ENCODE measurements around the gene TANGO6. TPM values are rescaled to one million over a fixed set of nuclear protein-coding genes. Genes with fewer than 3 reads are reported as not detected.

The TANGO6 gene
- total and polyA plus RNA-seq, 7 donors, result 5.3 to 16.2 (median 12.5) TPM

DNA sequence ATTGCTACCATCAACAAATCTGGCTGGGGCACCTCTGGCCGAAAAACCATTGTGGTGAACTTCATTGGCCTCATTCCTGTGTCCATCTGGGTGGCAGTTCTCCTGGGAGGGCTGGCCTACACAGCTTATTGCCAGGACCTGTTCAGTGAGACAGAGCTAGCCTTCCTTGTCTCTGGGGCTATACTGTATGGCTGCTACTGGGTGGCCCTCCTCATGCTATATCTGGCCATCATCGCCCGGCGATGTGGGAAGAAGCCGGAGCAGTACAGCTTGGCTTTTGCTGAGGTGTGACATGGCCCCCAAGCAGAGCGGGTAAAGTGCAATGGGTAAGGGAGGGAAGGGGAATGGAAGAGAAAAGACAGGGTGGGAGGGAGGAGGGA lies 271.6 kb downstream of the TANGO6 start:
- intact Hi-C loops (cut with DNase I), result loop anchor here (10.0 kb wide), 2 partner anchors 110 to 120 kb away; no protein-coding TSS in a partner anchor
- H3K36me3 ChIP-seq (ENCODE audit: insufficient read depth in 1 of 2, low read depth in 1 of 2), result peaks cover 0 to 68% of the 10 kb centered on the region in 2 donors
- H3K27me3 ChIP-seq (ENCODE audit: insufficient read depth in 3 of 3, low read length in 2 of 3), result no peaks in the 10 kb centered on the region
- peaks cover 3% of the 10 kb centered on the region for H3K4me1 ChIP-seq
- H3K4me3 ChIP-seq, result no peak overlapping the region
- no peak for ATAC-seq
- DNase-seq, result no peak
- no peak overlapping the region for H3K27ac ChIP-seq
- H3K9me3 ChIP-seq, result no peaks in the 10 kb centered on the region
- TF ChIP-seq, protein P1, sequence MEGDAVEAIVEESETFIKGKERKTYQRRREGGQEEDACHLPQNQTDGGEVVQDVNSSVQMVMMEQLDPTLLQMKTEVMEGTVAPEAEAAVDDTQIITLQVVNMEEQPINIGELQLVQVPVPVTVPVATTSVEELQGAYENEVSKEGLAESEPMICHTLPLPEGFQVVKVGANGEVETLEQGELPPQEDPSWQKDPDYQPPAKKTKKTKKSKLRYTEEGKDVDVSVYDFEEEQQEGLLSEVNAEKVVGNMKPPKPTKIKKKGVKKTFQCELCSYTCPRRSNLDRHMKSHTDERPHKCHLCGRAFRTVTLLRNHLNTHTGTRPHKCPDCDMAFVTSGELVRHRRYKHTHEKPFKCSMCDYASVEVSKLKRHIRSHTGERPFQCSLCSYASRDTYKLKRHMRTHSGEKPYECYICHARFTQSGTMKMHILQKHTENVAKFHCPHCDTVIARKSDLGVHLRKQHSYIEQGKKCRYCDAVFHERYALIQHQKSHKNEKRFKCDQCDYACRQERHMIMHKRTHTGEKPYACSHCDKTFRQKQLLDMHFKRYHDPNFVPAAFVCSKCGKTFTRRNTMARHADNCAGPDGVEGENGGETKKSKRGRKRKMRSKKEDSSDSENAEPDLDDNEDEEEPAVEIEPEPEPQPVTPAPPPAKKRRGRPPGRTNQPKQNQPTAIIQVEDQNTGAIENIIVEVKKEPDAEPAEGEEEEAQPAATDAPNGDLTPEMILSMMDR (IDR thresholded peaks at IDR 0.05), result no peak
- WGBS, 3 donors, result 95 to 99% (median 96%) methylated on average over 6 of the region's 6 CpGs

DNA sequence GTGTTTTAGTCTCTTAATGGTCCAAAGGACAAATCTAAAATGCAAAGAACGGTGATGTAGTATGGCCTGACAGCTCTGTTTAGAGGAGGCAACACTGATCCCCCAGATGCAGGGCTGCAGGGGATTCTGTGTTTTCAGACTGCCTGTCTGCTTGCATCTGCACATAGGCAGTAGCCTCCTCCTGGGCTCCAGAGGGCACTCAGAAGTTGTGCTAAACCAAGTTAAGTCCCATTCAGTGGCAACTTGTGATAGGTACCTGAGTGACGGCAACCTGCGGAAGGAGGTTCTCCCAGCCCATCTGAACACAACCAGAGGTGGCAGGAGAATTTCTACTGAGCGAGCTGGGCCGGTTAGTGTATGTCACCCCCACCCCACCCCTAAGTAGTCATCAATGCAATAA lies 272.0 kb downstream of the TANGO6 start:
- Histone ChIP-seq H3K27ac (no peak overlapping the region), H3K9me3 (no peaks in the 10 kb centered on the region), H3K4me3 (no peak overlapping the region), H3K36me3 (ENCODE audit: insufficient read depth in 1 of 2, low read depth in 1 of 2) (peaks cover 0 to 68% of the 10 kb centered on the region in 2 donors), H3K4me1 (peaks cover 3% of the 10 kb centered on the region), H3K27me3 (ENCODE audit: insufficient read depth in 3 of 3, low read length in 2 of 3) (no peaks in the 10 kb centered on the region)
- DNase-seq (no peak), ATAC-seq (no peak)
- WGBS, 3 donors, result 90 to 99% (median 98%) methylated on average over 5 of the region's 5 CpGs
- TF ChIP-seq, protein P1 (IDR thresholded peaks at IDR 0.05), result no peak
- intact Hi-C loops (cut with DNase I), result loop anchor here (10.0 kb wide), 2 partner anchors 111 to 121 kb away; no protein-coding TSS in a partner anchor

GRCh38 chr16:69115837-69116236 lies 272.5 kb downstream of the TANGO6 start:
- Histone ChIP-seq H3K9me3 (no peaks in the 10 kb centered on the region), H3K36me3 (ENCODE audit: insufficient read depth in 1 of 2, low read depth in 1 of 2) (peaks cover 0 to 68% of the 10 kb centered on the region in 2 donors), H3K27ac (no peak overlapping the region), H3K27me3 (ENCODE audit: insufficient read depth in 3 of 3, low read length in 2 of 3) (no peaks in the 10 kb centered on the region), H3K4me1 (peaks cover 3% of the 10 kb centered on the region), H3K4me3 (no peak overlapping the region)
- intact Hi-C loops (cut with DNase I), result loop anchor here (10.0 kb wide), 2 partner anchors 111 to 121 kb away; no protein-coding TSS in a partner anchor
- TF ChIP-seq, protein P1 (IDR thresholded peaks at IDR 0.05), result no peak
- no peak for ATAC-seq
- DNase-seq, result no peak
- 58 to 95% (median 78%) methylated on average over 1 of the region's 1 CpG for WGBS, 3 donors

- intact Hi-C loops (cut with DNase I), result loop anchor here (10.0 kb wide), 2 partner anchors 112 to 122 kb away; no protein-coding TSS in a partner anchor
- TF ChIP-seq, protein P1 (IDR thresholded peaks at IDR 0.05), result no peak
- no peak overlapping the region for H3K27ac ChIP-seq
- H3K4me3 ChIP-seq, result no peak overlapping the region
- H3K36me3 ChIP-seq (ENCODE audit: insufficient read depth in 1 of 2, low read depth in 1 of 2), result peaks cover 0 to 72% of the 10 kb centered on the region in 2 donors
- ATAC-seq (no peak), DNase-seq (no peak)
- WGBS, 3 donors, result 56 to 69% (median 62%) methylated on average over 7 of the region's 7 CpGs
- no peaks in the 10 kb centered on the region for H3K27me3 ChIP-seq (ENCODE audit: insufficient read depth in 3 of 3, low read length in 2 of 3)
- peaks cover 3% of the 10 kb centered on the region for H3K4me1 ChIP-seq
- H3K9me3 ChIP-seq, result no peaks in the 10 kb centered on the region
Measured at GRCh38 chr16:69116256-69116875, 273.0 kb downstream of the TANGO6 start.
